ENCODE measurements around the gene RPTOR.
"Not testable (repeated sequence)": the region's sequence is repeated elsewhere in the genome, so short reads cannot be mapped to it uniquely, and the experiment has no call there.

RPTOR gene

DNA sequence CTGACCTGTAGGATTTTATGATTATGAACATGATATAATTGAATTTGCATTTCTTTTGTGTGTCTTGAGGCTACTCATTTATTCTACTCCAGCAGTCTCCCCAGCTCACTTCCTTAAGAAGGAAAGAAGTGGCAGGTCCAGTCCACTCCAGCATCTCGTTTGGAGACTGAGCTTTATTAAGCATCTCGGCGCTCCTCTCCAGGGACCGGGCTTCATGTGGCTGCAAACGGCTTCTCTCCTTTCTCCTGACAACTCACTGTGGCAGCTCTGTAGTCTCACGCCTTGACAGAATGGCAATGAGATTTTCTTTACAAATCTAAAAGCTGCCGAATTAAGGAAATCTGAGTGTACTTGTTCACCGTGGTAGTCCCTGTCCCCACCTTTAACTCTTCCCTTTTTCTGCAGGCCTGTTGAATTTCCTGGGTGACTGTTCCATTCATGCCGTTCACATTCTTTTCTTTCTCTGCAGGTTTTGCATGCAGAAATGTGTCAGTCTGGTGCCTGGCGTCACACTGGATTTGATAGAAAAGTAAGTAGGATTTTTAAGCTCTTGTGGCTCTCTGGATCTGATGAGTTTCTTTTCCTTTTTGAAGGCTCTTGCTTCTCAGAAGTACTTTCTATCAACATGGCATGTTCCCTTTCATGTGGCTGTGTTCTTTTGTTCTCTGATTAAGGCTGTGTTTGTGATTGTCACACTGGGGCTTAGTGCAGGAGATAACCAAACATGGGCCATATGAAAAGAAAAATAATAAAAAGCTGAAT, 246.5 kb downstream of the RPTOR start:
- DNase-seq: no peak

DNA sequence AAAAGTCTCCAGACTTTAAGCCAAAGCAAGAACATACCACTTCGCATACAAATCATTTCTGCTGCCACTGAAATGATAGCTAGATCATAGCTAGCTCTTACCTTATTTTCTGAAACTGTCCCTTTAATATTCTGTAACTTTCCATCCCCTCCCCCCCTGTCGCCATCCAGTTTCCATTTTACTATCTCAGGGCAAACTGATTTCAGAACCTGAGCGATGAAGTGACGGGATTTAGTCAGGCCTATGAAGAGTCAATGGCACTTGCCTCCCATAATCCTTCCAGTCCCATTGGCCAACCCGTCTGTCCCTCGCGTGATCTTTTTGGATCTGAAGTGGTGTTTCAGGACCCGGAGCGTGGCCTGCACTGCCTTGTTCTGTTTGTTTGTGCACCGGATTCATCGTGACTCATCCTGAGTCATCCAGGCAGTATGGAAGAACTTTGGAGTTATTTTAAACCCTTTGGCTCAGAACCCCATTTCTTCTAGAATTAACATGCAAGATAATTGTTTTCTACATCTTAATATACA, 247.2 kb downstream of the RPTOR start:
- peak; percentile 44 for DNase-seq

DNA sequence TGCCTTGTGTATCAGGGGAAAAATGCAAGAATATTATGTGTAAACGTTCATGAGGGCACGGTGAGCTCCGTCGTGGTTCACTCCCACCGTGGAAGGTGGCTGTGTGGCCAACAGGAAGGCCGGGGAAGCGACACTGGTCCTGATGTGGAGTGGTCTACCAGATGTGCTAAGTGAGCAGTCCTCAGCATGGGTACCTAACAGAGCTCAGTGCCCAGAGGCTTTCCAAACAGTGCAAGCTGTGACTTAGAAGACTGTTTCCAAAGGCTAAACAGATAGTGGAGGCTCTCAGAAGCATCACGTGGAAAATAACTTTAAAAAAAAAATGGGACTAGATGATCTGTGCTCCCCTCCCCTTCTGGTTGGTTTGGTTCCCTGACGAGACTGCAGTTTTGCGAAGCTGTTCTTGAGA, 247.7 kb downstream of the RPTOR start:
- no peak for DNase-seq

DNA sequence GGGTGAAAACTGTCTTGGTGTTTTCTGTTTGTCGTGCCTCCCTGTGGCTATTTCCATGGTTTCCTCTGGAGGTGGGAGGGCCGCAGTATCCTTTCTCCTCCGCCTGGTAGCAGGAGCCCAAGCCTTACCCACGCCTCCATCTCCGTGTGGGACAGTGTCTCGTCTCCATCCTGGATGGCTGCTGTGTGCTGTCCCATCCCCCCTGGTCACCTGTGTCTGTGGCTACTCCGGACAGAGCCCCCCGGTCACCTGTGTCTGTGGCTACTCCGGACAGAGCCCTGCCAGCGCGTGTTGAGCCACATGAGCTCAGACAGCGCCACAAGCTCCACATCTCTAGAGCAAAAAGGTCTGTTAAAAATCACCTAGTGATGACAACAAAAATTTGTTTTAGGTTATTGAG, 248.8 kb downstream of the RPTOR start:
- DNase-seq: no peak

DNA sequence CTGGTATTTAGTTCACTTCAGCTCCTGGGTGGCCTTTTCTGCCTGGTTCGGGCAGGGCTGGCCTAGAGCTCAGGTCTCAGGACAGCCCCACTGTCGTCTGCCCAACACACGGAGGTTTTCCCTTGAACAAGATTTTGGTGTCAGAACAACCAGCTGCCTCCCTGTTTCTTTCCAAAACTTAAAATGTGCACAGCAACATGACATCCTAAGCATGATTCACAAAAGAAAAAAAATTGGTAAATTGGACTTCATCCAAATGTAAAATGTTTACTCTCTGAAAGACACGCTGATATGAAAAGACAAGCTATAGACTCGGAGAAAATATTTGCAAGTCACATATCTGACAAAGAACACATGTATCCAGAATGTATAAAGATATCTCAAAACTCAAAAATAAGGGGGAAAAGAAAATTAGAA, 249.2 kb downstream of the RPTOR start:
- no peak for DNase-seq

DNA sequence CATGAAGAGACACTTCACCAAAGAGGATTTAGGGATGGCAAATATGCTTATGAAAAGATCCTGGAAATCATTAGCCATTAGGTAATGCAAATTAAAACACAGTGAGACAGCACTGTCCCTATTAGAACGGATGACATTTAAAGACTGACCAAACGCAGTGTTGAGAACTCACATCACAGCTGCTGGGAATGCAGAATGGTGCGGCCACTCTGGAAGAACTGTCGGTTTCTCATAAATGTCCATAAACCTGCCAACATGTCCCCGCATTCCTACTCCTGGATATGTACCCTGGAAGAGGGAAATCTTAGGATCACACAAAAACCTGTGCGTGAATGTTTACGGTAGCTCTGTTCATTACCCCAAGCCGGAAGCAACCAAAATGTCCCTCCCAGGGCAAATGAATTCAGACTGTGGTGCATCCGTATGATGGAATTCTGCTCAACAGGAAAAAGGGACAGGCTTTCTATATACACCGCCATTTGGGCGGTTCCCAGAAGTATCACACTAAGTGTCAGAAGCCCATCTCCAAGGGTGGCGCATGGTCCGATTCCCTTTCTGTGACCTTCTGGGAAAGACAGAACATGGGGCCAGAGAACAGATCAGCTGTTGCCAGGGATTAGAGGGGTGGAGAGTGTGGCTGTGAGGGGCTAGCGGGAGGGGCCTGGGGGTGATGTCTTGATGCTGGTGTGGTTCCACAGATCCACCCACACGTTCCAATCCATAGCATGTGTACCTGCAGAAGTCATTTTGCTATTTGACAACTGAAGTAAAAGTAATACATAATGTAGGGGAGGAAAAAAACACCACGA, 249.8 kb downstream of the RPTOR start:
- DNase-seq: no peak

DNA sequence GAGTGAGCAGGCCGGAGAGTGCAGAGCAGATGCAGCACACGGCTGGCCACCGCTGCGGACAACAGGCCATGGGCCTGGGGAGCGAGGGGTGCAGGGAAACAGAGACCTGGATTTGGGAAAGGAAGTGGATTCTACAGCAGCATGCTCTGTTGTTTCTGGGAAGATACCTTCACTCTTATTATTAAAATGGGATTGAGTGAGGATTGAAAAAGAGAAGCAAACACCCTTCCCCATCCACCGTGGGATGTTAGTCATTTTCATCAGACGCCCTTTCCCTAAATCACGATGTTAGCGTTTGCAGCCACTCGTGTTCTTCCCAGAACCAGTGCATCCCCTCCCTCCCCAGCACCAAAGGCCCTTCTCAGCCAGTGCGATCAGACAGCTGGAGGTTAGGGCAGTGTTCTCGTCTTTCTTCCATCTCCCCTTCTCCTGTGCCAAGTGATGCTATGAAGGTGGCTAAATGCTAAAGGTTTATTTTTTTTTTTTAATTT, 250.5 kb downstream of the RPTOR start:
- DNase-seq: no peak

DNA sequence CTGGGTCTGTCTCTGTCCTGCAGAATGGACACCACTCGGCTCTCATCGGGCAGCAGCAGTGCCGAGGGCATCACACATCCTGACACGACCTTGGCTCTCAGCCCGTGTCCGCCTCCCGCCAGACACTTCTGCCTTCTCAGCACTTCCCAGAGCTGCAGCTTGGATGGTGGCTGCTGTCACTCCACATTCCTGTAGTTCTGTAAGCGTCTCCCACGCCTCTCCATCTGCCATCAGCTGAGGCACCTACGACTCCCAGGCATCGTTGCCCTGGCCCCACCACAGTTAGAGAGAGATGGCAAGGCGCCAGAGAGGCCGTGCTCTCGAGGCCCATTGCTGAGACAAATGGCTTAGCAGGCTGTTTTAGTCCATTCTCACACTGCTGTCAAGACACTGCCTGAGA, 251.1 kb downstream of the RPTOR start:
- no peak for DNase-seq

DNA sequence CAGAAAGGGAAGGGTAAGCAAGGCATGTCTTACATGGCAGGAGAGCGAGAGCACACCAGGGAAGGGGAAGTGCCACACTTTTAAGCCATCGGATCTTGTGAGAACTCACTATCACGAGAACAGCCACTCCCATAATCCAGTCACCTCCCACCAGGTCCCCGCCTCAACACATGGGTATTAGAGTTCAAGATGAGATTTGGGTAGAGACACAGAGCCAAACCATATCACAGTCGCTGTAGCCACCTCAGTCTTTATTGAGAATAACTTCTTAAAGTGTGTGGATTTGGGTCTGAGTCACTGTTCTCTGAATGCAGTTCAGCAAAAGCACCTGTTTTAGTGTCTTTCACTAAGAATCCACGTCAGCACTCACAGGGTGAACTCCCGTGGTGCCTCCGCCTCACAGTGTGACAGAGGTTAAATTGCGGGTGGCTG, 251.8 kb downstream of the RPTOR start:
- no peak for DNase-seq

DNA sequence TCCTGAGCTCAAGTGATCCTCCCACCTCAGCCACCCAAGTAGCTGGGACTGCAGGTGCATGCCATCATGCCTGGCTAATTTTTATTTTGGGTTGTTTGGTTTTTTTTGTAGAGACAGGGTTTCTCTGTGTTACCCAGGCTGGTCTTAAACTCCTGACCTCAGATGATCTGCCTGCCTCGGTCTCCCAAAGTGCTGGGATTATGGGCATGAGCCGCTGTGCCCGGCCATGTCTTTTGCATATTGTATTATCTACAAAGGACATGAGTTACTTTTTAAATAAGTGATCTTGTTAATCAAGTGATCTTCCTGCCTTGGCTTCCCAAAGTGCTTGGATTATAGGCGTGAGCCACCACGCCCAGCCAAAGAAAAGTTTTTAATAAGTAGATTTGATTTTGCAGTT, 252.6 kb downstream of the RPTOR start:
- not testable (repeated sequence) for DNase-seq

DNA sequence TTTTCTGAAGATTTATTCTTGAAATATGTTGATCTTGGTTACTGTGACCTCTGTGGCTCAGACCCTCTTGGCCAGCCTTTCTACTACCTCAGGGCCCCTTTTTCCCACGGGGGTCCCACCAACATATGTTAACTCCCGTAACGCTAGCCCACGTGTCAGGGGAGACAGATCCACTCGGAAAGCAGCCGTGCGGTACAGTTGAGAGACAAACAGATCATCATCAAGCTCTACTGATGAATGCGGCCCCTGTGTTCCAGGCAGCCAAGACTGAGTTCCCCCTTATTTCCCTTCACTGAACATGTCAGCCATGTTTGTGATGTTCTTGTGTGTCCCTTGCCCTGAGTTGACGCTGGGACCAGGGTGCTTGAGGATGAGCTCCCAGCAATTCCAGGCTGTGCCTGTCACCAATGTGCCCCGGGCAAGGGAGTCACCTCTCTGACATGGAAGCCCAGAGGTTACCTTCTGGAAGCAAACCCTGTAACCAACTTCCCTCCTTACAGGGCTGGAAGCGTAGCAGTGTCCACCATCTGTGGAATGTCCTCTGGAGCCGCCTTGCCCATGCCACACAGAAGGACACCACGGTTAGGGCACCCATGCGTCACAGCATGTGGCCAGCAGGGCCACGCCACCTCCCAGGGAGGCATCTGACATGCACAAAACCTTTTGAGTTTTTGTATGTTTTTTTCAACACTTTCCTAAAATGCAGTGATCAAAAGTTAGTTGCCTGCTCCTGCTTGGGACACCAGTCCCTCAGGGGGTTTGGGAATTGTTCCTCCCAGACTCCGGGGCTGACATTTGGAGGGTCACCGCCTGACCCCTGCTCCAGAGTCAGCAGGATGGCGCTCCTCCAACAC, 253.3 kb downstream of the RPTOR start:
- DNase-seq: no peak

DNA sequence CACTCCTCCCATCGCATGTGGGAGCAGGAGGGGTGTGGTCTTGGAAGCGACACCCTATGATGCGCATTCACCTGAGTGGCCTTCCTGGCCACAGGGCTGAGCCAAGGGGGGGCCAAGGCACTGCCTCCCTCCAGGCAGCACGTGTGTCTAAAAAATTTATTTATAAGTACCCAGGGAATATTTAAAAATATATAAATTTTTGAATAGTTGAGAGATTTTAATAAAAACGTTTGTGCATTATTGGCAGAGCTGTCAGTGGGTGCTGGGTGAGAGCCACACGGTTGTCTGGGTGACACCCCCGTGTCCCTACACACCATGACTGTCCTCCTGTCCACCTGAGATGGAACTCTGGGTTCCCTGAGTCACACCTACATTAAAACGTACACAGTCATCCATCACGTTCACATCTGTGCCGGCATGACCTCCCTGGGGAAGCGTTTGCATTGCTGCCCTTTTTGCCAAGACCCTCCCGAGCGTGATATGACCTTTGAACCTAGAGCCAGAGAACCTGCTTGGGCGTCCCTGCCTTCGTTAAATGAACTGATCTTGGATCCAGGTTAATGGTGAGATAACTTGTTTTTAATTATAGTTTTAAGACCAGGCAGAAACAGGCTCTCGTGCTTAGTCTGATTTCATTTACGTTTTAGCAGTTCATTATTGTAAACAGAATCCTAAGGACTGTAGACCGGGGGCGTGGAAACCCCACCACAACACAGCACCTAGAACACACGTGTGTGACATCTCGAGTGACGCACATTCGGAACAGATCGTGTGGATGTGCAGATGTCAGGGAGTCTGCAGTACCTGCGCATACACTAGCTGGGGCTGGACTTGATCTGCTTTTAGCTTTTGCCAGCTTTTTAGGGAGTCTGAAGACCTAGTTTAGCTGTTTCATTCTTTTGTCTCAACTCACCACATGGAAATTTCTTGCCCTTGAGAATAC, 254.2 kb downstream of the RPTOR start:
- DNase-seq: no peak

DNA sequence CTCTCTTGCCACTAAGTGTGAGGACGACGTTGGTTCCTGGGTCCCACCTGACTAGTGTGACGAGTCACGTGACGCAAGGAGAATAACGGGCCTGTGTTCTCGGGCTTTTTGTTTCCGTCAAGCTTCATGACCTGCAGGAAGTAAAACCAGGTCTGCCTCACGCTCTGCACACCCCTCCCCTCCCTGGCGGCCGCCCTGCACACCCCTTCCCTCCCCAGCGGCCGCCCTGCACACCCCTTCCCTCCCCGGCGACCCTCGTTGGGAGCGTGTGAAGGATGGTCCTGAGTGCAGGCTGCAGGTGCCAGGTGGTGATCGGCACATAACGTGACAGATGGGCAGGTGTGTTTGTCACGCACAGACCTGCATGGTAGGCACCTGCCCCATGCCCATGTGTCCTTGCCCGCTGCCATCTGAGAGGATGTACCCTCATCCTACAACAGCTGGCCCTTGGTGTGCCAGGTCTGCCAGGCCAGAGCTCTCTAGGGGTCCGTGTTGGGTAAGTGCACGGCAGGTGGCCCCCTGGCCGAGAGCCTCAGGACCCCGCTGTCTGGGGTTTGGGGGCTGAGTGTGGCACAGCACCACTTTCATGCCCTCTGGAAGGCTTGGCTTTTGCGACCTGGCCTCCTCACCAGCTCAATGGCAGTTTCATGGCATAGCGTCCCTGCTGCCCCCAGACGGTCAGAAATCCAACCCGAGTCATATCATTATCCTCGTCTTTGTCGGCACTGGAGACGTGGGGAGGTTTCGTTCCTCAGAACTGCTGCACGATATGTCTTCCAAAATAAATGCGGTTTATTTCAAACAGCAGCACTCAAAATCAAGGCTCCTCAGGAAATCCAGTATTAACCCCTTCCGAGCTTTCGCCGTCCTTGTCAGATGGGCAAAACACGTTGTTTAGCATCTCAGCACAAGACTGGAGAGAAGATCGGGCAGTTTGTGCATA, 255.2 kb downstream of the RPTOR start:
- DNase-seq: no peak

DNA sequence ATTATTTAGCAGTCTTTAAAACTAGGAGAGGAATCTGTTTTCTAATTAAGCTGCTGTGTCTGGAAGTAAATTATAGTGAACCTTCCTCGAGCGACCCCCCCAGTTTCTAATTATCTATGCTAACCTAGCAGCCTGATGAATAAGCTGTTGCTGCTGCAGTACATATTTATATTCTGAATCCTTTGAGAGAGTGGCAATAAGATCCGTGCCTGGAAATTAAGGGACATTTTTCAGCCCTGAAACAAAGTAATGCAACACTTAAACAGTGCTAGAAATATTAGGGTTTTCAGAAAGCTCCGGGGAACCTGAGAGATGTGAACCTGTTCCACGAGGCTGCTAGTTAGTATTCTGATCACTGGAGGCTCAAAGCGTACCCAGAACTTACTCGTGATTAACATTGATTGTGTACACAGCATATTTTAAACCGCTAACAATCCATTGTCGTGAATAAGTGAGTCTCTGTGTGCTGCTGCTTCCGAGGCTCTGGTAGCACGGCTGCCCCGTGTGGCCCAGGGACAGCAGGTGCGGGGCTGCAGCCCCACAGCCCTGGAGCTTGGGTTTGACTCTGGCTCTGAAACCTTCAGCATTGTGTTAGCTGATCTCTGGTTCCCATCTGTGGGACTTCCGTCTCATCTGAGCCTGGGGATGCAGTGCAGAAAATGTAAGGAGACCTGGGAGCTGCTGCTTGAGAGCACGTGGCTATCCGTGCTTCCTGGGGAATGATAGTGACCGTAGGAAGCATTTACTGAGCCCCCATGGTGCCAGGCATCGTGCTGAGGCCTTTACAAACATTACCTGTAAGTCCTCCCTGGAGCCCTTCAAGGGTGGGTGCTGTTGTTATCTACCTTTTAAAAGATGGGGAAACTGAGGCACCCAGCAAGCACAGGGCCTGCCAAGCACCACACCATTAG, 256.1 kb downstream of the RPTOR start:
- DNase-seq: no peak

DNA sequence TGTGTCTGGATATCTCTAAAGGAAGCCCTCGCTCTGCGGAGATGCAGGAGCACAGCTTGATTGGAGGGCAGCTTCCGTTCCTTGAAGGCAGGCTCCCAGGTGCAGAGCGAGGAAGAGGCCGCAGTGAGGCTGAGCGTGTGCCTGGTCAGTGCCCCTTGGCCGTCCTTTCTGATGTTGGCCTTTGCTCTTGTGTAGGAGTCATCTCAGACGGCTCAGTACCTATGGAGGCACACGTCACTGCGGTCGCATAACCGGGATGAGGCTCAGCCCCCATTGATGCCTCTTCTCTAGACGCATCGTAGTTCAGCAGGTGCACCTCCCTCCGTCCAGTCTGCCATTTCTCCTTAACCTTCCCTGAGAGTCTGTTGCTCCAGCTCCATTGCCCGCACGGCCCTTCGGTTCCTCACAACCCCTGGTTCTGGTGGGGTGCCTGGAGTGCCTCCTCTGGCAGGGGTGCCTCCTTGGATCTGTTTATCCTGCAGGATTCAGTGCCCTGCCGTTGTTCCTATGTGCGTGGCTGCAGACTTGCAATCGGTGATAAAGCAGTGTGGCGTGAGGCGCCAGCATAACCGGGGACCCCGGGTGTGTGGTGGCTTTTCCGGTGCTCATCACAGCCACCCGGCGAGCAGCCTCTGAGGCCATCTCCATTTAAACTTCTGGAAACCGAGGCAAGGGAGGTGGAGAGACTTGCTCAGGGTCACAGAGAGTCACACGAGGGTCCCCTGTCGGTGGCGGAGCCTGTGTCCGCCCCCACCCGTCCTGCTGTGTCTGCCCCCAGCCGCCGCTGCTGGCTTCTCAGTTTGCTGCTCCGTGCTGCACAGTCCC, 258.2 kb downstream of the RPTOR start:
- no peak for DNase-seq

DNA sequence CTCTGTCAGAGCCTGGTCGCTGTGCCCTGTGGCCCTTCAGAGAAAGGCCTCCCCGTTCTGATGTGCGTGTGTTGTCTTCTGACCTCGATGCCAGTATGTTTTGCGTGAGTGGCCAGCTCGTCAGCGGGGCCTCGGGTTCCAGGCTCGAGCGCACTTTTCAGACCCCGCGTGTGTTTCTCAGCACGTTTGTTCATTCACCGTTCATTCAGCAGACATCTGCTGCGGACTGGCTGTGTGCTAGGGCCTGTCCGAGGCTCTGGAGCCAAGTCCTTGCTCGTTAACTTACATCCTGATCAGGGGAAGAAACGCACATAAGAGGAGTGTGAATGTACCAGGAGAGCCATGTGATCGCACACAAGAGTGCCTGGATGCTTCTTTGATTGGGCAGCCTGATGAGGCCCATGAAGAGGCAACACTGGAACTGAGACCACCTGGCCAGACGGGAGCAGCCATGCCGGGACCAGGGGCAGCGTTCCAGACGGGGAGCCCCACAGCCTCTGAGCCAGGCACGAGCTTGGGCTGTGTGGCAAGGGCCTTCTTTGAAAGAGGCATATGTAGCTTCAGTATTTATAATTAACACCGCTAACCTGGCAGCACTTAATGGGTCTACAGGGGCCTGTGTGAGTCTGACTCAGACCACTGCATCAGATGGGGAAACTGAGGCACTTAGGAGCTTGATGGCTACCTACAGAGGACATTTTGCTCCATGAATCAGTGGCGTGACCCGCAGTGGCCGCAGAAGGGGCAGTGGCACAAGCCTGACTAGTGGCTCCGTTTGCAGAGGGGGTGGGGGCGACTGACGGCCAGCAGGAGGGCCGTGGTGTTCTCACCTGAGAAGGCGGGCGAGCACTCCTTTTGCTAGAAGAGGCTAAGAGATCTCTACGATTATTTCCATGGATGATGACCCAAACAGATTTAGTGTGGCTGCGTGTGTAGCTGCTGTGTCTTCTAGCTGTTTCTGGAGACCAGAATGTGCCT, 259.1 kb downstream of the RPTOR start:
- no peak for DNase-seq

DNA sequence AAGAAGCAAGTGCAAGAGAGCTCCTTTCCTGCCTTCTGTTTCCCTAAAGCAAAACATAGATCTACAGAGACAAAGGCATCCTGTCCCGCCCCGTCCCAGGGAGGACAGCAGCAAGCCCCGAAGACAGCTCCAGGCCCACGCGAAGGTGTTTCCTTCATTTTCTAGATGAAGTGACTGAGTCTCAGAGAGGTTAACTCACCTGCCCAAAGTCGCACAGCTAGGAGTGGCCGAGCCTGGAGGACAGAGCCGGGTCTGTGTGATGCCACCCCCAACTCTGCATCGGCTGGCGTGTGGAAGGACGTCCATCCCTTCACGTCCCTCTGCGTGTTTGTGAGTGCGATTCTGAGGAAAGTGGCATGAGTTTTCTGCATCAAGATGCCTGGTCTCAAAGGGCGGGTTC, 259.8 kb downstream of the RPTOR start:
- DNase-seq: peak; percentile 28

Data from stimulated activated CD4-positive, alpha-beta T cell treated with anti-CD3 and anti-CD28 coated beads, Interleukin-4, amount 100 ng/mL, for 1 hour (primary cell).